Lung (tissue), 16 donors: ENCODE measurements around the gene MIXL1. TPM values are rescaled to one million over a fixed set of nuclear protein-coding genes. Genes with fewer than 3 reads are reported as not detected.

Experiments
- ATAC-seq: fragments of 200-7000 bp; cut with Tn5 transposase; one replicate; pipeline ENCODE4 v1.9.1; 2020; ENCODE audit warnings: moderate number of reproducible peaks; ENCODE audit not compliant: insufficient read depth, low FRiP score
- DNase-seq, 3 donors: peaks; one replicate each; pipeline ENCODE4 v3.0.0-alpha.2; 2013 to 2017
- H3K27ac ChIP-seq, 2 donors: one replicate each; pipeline ENCODE4 v1.5.1; 2013; ENCODE audit warnings: mild to moderate bottlenecking in 2 of 2, moderate library complexity in 2 of 2, control low read depth in 1 of 2, inconsistent platforms in 1 of 2, low read depth in 1 of 2, low read length in 1 of 2
- H3K27me3 ChIP-seq, 3 donors: one replicate each; pipeline ENCODE4 v1.5.1; 2013; ENCODE audit warnings: low read length in 2 of 3; ENCODE audit not compliant: control insufficient read depth in 3 of 3, insufficient read depth in 3 of 3
- H3K36me3 ChIP-seq, 4 donors: one replicate each; pipeline ENCODE4 v1.5.1; 2013; ENCODE audit warnings: low read length in 4 of 4, mild to moderate bottlenecking in 1 of 4, moderate library complexity in 1 of 4; ENCODE audit not compliant: control insufficient read depth in 4 of 4, insufficient read depth in 4 of 4
- H3K4me1 ChIP-seq, 5 donors: one replicate each; pipeline ENCODE4 v1.5.1; 2013; ENCODE audit warnings: low read length in 5 of 5, mild to moderate bottlenecking in 2 of 5, moderate library complexity in 1 of 5; ENCODE audit not compliant: control insufficient read depth in 5 of 5, insufficient read depth in 5 of 5
- H3K4me3 ChIP-seq: one replicate; pipeline ENCODE4 v1.5.1; 2013; ENCODE audit warnings: mild to moderate bottlenecking, control low read depth, moderate library complexity
- H3K9ac ChIP-seq, 2 donors: one replicate each; pipeline ENCODE4 v1.5.1; 2013; ENCODE audit warnings: low read length in 2 of 2, control low read depth in 1 of 2; ENCODE audit not compliant: insufficient read depth in 1 of 2
- H3K9me3 ChIP-seq, 4 donors: one replicate each; pipeline ENCODE4 v1.5.1; 2013; ENCODE audit warnings: low read length in 3 of 4, mild to moderate bottlenecking in 1 of 4, moderate library complexity in 1 of 4; ENCODE audit not compliant: control insufficient read depth in 4 of 4, insufficient read depth in 3 of 4
- CTCF ChIP-seq: IDR thresholded peaks from 2 replicates; pipeline ENCODE4 v1.5.1; 2012; ENCODE audit warnings: mild to moderate bottlenecking; ENCODE audit errors: control extremely low read depth, extremely low read depth
- WGBS, 2 donors: extraction: QIAGEN DNeasy Blood & Tissue Kit; methylation state at CpG; one replicate each; pipeline ENCODE4 v1.1.7; 2013; 5-methylcytosine and 5-hydroxymethylcytosine counted together
- long read RNA-seq, 5 donors: transcript quantifications; one replicate each; lab custom pipeline, GENCODE V29; 2026
- polyA plus RNA-seq, 2 donors: library from polyadenylated mRNA; stranded (reverse); fragments of 200-250 nt; gene quantifications; one replicate each; pipeline ENCODE4 v1.2.1, GENCODE V29; 2013
- total RNA-seq, 2 donors: library from RNA; depleted of rRNA in 1 of 2; stranded (reverse); fragments of >200 nt in 1 of 2; gene quantifications; one replicate each; pipeline ENCODE4 v1.2.1, GENCODE V29; 2014 to 2021
- donor health status: control.
- donor health status: control.
- donor health status: Bipolar disorder and iron deficiency.
- donor health status: healthy.
- donor health status: DM: yes; HTN: yes; CAD: no.

MIXL1 gene
- total RNA-seq, result under 1 TPM in 1 of 2 donors, not detected in 1; 0.49 TPM
- under 1 TPM in 1 of 2 donors, not detected in 1; 0.03 TPM for polyA plus RNA-seq
- long read RNA-seq, donor 1, partial matches to known transcripts, result 0 of 1 reads
- long read RNA-seq, donor 1, other reads (novel, unspliced or antisense), result 0 of 1 reads
- long read RNA-seq, donor 2, partial matches to known transcripts, result 0 of 1 reads
- long read RNA-seq, donor 2, other reads (novel, unspliced or antisense), result 0 of 1 reads
- long read RNA-seq, donor 3, result 0 reads
- long read RNA-seq, donor 4, result 0 reads
- long read RNA-seq, donor 5, partial matches to known transcripts, result 0 of 2 reads
- long read RNA-seq, donor 5, other reads (novel, unspliced or antisense), result 0 of 2 reads

- no peak for TF ChIP-seq CTCF
- ATAC-seq (no peak), DNase-seq (peak in 2 of 3 donors; percentile 17 to 25)
- 4 to 8% methylated on average over 38 to 62 of the region's 62 CpGs for WGBS, 2 donors
- Histone ChIP-seq H3K27me3 (peaks cover 0 to 15% (median 7%) of the 10 kb centered on the region in 3 donors), H3K27ac (no peak within 1 kb of the TSS), H3K4me1 (peaks cover 0 to 5% (median 0%) of the 10 kb centered on the region in 5 donors), H3K9me3 (no peaks in the 10 kb centered on the region), H3K36me3 (no peaks in the 10 kb centered on the region), H3K4me3 (peak within 1 kb of the TSS; percentile 35), H3K9ac (no peak within 1 kb of the TSS)
Observed at GRCh38 chr1:226223157-226223785, at the start of gene MIXL1. Gene MIXL1, plus strand, starts transcription at chr1:226223664. Its CDS starts 18 bp downstream, at chr1:226223682.

DNA sequence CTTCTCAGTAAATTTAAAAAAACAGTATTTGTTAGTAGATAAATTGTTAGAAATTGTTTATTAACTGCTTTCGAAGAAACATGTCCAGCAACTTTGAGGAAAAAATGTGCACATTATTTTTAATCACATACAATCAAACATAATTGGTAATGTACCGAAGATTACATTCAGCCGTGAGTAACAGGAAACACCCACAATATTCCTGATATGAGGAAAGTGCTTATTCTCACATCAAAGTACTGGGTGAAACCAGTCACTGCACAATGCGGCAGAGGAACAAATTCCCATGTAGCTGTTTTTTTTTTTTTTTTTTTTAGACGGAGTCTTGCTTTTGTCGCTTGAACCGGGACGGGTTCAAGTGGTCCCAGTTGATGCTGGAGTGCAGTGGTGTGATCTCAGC is 46.6 kb upstream of the MIXL1 start:
- no peak overlapping the region for H3K9ac ChIP-seq
- peaks cover 0 to 6% (median 0%) of the 10 kb centered on the region in 5 donors for H3K4me1 ChIP-seq
- H3K27me3 ChIP-seq, result no peaks in the 10 kb centered on the region
- peaks cover 0 to 7% (median 0%) of the 10 kb centered on the region in 4 donors for H3K36me3 ChIP-seq
- no peak for ATAC-seq
- DNase-seq, result no peak
- TF ChIP-seq CTCF, result no peak
- no peaks in the 10 kb centered on the region for H3K9me3 ChIP-seq
- 85 to 88% methylated on average over 8 of the region's 8 CpGs for WGBS, 2 donors
- H3K27ac ChIP-seq, result no peak overlapping the region
- no peak overlapping the region for H3K4me3 ChIP-seq

DNA sequence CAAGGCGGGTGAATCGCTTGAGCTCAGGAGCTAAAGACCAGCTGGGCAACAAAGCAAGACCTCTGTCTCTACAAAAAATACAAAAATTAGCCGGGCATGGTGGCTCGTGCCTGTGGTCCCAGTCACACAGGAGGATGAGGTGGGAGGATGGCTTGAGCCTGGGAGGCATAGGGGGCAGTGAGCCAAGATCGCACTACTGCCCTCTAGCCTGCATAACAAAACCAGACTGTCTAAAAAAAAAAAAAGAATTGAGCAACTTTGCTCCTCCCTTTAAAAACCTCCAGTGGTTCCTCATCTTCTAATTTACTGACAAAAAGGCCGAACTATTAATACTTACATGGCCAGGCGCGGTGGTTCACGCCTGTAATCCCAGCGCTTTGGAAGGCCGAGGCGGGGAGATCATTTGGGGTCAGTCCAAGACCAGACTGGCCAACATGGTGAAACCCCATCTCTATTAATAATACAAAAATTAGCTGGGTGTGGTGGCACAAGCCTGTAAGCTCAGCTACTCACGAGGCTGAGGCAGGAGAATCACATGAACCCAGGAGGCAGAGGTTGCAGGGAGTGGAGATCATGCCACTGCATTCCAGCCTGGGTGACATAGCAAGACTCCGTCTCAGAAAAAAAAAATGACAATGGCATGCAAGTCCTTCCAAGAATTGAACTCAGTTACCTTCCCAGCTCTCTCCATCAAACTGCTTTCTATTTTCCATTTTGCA is 41.3 kb upstream of the MIXL1 start:
- 52 to 67% methylated on average over 14 of the region's 14 CpGs for WGBS, 2 donors
- H3K9ac ChIP-seq, result no peak overlapping the region
- no peak overlapping the region for H3K4me3 ChIP-seq
- no peaks in the 10 kb centered on the region for H3K27me3 ChIP-seq
- DNase-seq (peak; percentile 24 to 56 (median 33)), ATAC-seq (peak; percentile 31)
- H3K27ac ChIP-seq, result peak overlapping the region in 1 of 2 donors; percentile 73
- peaks cover 5 to 14% (median 9%) of the 10 kb centered on the region in 5 donors for H3K4me1 ChIP-seq
- TF ChIP-seq CTCF, result no peak
- H3K9me3 ChIP-seq, result no peaks in the 10 kb centered on the region
- peaks cover 0 to 4% (median 2%) of the 10 kb centered on the region in 4 donors for H3K36me3 ChIP-seq
